ENCODE data around the gene SWT1.

SWT1 gene

GRCh38 chr1:185137896-185138545 is 18.9 kb upstream of the SWT1 start:
- TF ChIP-seq CTCF (IDR thresholded peaks at IDR 0.05; ENCODE audit: low read depth, low read length), result no peak
- DNase-seq (ENCODE audit: extremely low read depth, low read depth), result no peak

GRCh38 chr1:185139246-185139645 is 17.7 kb upstream of the SWT1 start:
- no peak for DNase-seq (ENCODE audit: extremely low read depth, low read depth)
- TF ChIP-seq CTCF (IDR thresholded peaks at IDR 0.05; ENCODE audit: low read depth, low read length), result no peak

- DNase-seq (ENCODE audit: extremely low read depth, low read depth), result no peak
- no peak for TF ChIP-seq CTCF (IDR thresholded peaks at IDR 0.05; ENCODE audit: low read depth, low read length)
Observed at GRCh38 chr1:185144233-185144632, 12.7 kb upstream of the SWT1 start.

GRCh38 chr1:185151215-185151614 is 5.8 kb upstream of the SWT1 start:
- DNase-seq (ENCODE audit: extremely low read depth, low read depth), result no peak
- TF ChIP-seq CTCF (IDR thresholded peaks at IDR 0.05; ENCODE audit: low read depth, low read length), result no peak

- no peak for DNase-seq (ENCODE audit: extremely low read depth, low read depth)
- TF ChIP-seq CTCF (IDR thresholded peaks at IDR 0.05; ENCODE audit: low read depth, low read length), result no peak
Observed at GRCh38 chr1:185152187-185152767, 4.7 kb upstream of the SWT1 start.

- DNase-seq (ENCODE audit: extremely low read depth, low read depth), result no peak
- TF ChIP-seq CTCF (IDR thresholded peaks at IDR 0.05; ENCODE audit: low read depth, low read length), result no peak
Observed at GRCh38 chr1:185154912-185155513, 2.0 kb upstream of the SWT1 start.

- DNase-seq (ENCODE audit: extremely low read depth, low read depth), result no peak
- no peak for TF ChIP-seq CTCF (IDR thresholded peaks at IDR 0.05; ENCODE audit: low read depth, low read length)
Observed at GRCh38 chr1:185155600-185156287, 1.2 kb upstream of the SWT1 start.
